Measurements from ENCODE around the gene VASP. TPM values are rescaled to one million over a fixed set of nuclear protein-coding genes. Genes with fewer than 3 reads are reported as not detected.

Gene VASP
- total and polyA plus RNA-seq, 2 of the 4 experiments (the other 2 are of a cell fraction) = 61.1 to 88.8 TPM

DNA sequence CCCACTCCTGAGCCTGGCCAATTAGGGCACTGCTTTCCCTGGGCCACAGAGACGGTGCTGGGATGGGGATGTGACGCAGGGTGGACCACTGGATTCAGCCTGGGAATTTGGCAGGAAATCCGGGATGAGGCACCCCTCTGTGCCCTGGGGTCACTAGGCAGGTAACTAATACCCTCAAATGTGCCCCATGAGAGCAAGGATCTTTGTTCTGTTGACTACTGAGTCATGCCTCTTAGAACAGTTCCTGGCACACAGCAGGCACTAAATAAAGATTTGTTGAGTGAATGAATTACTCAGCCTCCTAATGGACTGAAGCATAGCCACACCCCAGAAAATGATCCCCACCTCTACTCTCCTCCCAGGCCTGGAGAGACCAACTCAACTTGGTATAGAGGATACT, 61.5 kb downstream of the VASP start:
- H2BK5ac ChIP-seq (ENCODE audit: low read depth, low read length, poor library complexity, severe bottlenecking) = peak overlapping the region; percentile 86
- H2BK15ac ChIP-seq (ENCODE audit: low read depth, low read length) = no peak overlapping the region
- no peak overlapping the region for H3K23ac ChIP-seq (ENCODE audit: low read depth, low read length)
- peak overlapping the region; percentile 31; the same call in 1 of the 2 replicates for H3K4ac ChIP-seq (ENCODE audit: low read depth, low read length)
- ATAC-seq (ENCODE audit: low read depth) (peak; percentile 72), DNase-seq (peak; percentile 67)
- H4K5ac ChIP-seq (ENCODE audit: low read depth, low read length) = no peak overlapping the region; the same call in 1 of the 2 replicates
- peaks cover 9% of the 10 kb centered on the region; the same call in 1 of the 2 replicates for H3K9me1 ChIP-seq (ENCODE audit: insufficient read depth, low read length)
- in situ Hi-C loops (cut with MboI; ENCODE audit: low sequenced_read_pairs) = no loop called here
- peaks cover 24 to 52% of the 10 kb centered on the region in 2 experiments for H3K79me1 ChIP-seq (ENCODE audit: low read depth in 1 of 2, low read length in 2 of 2)
- dilution Hi-C loops (cut with HindIII; ENCODE audit: low sequenced_read_pairs, unreplicated experiment) = no loop called here
- H3K14ac ChIP-seq (replicated peaks; ENCODE audit: low read depth, low read length) = no peak overlapping the region
- peak overlapping the region; percentile 3 for H2AFZ ChIP-seq (replicated peaks; ENCODE audit: low read length, poor library complexity)
- BruUV-seq (replicated peaks) = no TSS peak
- H2AK5ac ChIP-seq (ENCODE audit: low read depth, low read length) = peak overlapping the region; percentile 23; the same call in 1 of the 2 replicates
- H3K18ac ChIP-seq (ENCODE audit: low read depth, low read length) = peak overlapping the region; percentile 12; the same call in 1 of the 2 replicates
- H3K4me3 ChIP-seq (ENCODE audit: insufficient read depth, low read depth, low read length) = no peak overlapping the region
- H3K36me3 ChIP-seq (ENCODE audit: control insufficient read depth, insufficient read depth, low read length) = no peaks in the 10 kb centered on the region
- H4K8ac ChIP-seq (ENCODE audit: low read depth in 2 of 2, low read length in 2 of 2) = no peak overlapping the region
- intact Hi-C loops (cut with micrococcal nuclease) = no loop called here
- H3K56ac ChIP-seq (ENCODE audit: extremely low read depth, insufficient read depth, low read length) = no peak overlapping the region
- H3K27me3 ChIP-seq (ENCODE audit: control insufficient read depth, insufficient read depth, low read length) = no peaks in the 10 kb centered on the region
- H2BK120ac ChIP-seq (ENCODE audit: low read depth, low read length) = no peak overlapping the region
- H3K9ac ChIP-seq (ENCODE audit: low read depth, low read length) = no peak overlapping the region
- H3K9me3 ChIP-seq (ENCODE audit: control insufficient read depth, insufficient read depth, low read length) = no peaks in the 10 kb centered on the region
- H2AK9ac ChIP-seq (replicated peaks; ENCODE audit: low read depth, low read length, poor library complexity) = no peak overlapping the region
- ChIA-PET CTCF (no interaction called here), POLR2A (ENCODE audit: unreplicated experiment) (no interaction called here)
- peak overlapping the region; percentile 7; the same call in 1 of the 2 replicates for H3K4me2 ChIP-seq (ENCODE audit: low read depth, low read length)
- TF ChIP-seq, protein P1, sequence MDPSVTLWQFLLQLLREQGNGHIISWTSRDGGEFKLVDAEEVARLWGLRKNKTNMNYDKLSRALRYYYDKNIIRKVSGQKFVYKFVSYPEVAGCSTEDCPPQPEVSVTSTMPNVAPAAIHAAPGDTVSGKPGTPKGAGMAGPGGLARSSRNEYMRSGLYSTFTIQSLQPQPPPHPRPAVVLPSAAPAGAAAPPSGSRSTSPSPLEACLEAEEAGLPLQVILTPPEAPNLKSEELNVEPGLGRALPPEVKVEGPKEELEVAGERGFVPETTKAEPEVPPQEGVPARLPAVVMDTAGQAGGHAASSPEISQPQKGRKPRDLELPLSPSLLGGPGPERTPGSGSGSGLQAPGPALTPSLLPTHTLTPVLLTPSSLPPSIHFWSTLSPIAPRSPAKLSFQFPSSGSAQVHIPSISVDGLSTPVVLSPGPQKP (IDR thresholded peaks at IDR 0.05; ENCODE audit: borderline replicate concordance, low read depth, low read length) = no peak
- no peak for TF ChIP-seq POLR2A (IDR thresholded peaks at IDR 0.05; ENCODE audit: low read depth, low read length)
- no peak for TF ChIP-seq SMC3 (IDR thresholded peaks at IDR 0.05; ENCODE audit: low read depth, low read length)
- no peak for TF ChIP-seq FOS (IDR thresholded peaks at IDR 0.05; ENCODE audit: low read depth, low read length)
- no peak for TF ChIP-seq CEBPB (IDR thresholded peaks at IDR 0.05; ENCODE audit: low read depth, low read length)
- TF ChIP-seq MAZ (IDR thresholded peaks at IDR 0.05; ENCODE audit: borderline replicate concordance, low read depth, low read length) = no peak
- TF ChIP-seq BHLHE40 (IDR thresholded peaks at IDR 0.05; ENCODE audit: low read depth, low read length) = no peak
- no peak for TF ChIP-seq MAFK (IDR thresholded peaks at IDR 0.05; ENCODE audit: low read depth, low read length)
- no peak for TF ChIP-seq NFE2L2 (IDR thresholded peaks at IDR 0.05; ENCODE audit: low read depth, low read length)
- TF ChIP-seq RAD21 (IDR thresholded peaks at IDR 0.05; ENCODE audit: low read length) = no peak
- TF ChIP-seq MXI1 (IDR thresholded peaks at IDR 0.05; ENCODE audit: borderline replicate concordance, low read depth, low read length) = no peak
- TF ChIP-seq, protein P2, sequence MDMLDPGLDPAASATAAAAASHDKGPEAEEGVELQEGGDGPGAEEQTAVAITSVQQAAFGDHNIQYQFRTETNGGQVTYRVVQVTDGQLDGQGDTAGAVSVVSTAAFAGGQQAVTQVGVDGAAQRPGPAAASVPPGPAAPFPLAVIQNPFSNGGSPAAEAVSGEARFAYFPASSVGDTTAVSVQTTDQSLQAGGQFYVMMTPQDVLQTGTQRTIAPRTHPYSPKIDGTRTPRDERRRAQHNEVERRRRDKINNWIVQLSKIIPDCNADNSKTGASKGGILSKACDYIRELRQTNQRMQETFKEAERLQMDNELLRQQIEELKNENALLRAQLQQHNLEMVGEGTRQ (IDR thresholded peaks at IDR 0.05; ENCODE audit: low read depth, low read length) = no peak
- TF ChIP-seq, protein P3, sequence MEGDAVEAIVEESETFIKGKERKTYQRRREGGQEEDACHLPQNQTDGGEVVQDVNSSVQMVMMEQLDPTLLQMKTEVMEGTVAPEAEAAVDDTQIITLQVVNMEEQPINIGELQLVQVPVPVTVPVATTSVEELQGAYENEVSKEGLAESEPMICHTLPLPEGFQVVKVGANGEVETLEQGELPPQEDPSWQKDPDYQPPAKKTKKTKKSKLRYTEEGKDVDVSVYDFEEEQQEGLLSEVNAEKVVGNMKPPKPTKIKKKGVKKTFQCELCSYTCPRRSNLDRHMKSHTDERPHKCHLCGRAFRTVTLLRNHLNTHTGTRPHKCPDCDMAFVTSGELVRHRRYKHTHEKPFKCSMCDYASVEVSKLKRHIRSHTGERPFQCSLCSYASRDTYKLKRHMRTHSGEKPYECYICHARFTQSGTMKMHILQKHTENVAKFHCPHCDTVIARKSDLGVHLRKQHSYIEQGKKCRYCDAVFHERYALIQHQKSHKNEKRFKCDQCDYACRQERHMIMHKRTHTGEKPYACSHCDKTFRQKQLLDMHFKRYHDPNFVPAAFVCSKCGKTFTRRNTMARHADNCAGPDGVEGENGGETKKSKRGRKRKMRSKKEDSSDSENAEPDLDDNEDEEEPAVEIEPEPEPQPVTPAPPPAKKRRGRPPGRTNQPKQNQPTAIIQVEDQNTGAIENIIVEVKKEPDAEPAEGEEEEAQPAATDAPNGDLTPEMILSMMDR (conservative IDR thresholded peaks at IDR 0.05; ENCODE audit: low read depth, low read length) = no peak
- TF ChIP-seq CHD1 (IDR thresholded peaks at IDR 0.05; ENCODE audit: low read depth, low read length) = no peak
- no peak for TF ChIP-seq RCOR1 (IDR thresholded peaks at IDR 0.05; ENCODE audit: insufficient replicate concordance, low read length)
- TF ChIP-seq RFX5 (IDR thresholded peaks at IDR 0.05; ENCODE audit: low read depth, low read length) = no peak
- no peaks in the 10 kb centered on the region for H4K20me1 ChIP-seq (ENCODE audit: insufficient read depth, low read length)
- no peak overlapping the region for H2BK20ac ChIP-seq (ENCODE audit: low read depth, low read length)
- no CpG with 5 or more reads among the region's 3 CpGs for WGBS, 2 experiments (ENCODE audit: extremely low coverage in 2 of 2, insufficient read length in 1 of 2)
- H3K4me1 ChIP-seq (ENCODE audit: control insufficient read depth, insufficient read depth, low read length) = peaks cover 6% of the 10 kb centered on the region; the same call in 1 of the 2 replicates
- no peak overlapping the region for H4K91ac ChIP-seq (ENCODE audit: insufficient read depth, low read depth, low read length)
- H3K27ac ChIP-seq (ENCODE audit: insufficient read depth, low read length) = no peak overlapping the region

Measured in IMR-90 (cell line).